Anterior cingulate cortex (tissue), 58 donors: ENCODE data around the gene NCR2.

ENCODE experiments used
- DNase-seq, 58 donors: peaks; one replicate each; lab custom pipeline; 2025; lab: John Stamatoyannopoulos, UW

Gene NCR2

GRCh38 chr6:41327177-41327576 lies 8.2 kb upstream of the NCR2 start:
- no peak for DNase-seq

- no peak for DNase-seq
Observed at GRCh38 chr6:41331401-41332150, 3.8 kb upstream of the NCR2 start.

- DNase-seq = no peak
Observed at GRCh38 chr6:41332241-41332640, 3.2 kb upstream of the NCR2 start.

DNA sequence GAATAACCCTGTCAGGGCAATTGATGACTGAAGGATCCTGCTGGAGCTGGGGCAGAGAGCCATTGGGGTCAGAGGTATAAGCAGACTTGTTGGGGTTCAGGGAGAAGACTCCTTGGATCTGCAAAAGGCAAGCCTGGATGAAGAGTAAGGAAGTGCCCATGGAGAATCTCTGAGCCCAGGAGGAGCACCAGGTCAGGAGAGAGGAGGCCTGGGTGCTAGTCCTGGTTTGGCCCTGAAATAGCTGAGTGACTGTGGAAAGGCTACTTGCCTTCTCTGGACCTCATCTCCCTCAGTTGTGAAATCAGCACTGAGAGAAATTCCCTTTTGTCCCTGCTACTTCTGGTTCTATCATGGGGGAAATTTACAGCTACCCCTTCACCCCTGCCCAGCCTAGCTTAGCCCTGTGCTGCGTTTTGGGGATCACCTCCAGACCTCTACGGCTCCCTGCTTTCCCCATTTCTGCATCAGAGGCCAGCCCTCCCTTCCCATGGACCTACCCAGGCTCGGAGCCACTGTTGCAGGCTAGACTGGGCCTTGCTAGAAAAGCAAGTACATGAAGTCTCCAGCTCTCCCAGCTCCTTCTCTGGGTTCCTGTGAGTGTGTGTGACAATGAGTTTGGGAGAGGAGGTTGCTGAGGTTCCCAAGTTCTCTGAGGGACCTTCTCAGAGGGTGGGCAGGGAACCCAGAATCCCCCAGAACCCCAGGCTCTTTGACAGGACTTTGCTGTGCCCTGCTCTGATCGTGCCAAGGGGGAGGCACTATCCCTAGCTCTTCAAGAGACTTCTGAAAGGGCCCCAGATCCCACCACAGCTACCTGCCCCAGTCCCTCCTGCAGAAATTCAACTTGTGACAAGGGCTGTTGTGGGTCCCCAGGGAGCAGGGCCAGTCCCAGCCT lies 2.3 kb upstream of the NCR2 start:
- DNase-seq = no peak

- DNase-seq = no peak
Observed at GRCh38 chr6:41334482-41335040, 847 bp upstream of the NCR2 start.

GRCh38 chr6:41335943-41336342 lies 535 bp downstream of the NCR2 start:
- DNase-seq = no peak

DNA sequence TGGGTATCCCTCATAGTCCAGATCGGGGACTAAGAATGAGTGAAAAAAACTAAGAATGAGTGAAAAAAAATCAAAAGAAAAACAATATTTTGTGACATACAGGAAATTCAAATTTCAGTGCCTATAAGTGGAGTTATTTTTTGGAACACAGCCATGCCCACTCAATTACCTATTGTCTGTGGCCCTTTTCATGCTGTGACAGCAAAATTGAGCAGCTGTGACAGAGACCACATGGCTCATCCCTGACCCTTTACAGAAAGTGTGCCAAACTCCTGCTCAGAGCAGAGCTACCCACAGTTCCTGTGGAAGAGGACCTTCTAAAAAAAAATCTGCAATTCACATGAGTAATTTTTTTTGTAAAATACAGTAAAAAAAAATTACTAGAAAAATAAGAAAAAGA lies 1.4 kb downstream of the NCR2 start:
- no peak for DNase-seq

DNA sequence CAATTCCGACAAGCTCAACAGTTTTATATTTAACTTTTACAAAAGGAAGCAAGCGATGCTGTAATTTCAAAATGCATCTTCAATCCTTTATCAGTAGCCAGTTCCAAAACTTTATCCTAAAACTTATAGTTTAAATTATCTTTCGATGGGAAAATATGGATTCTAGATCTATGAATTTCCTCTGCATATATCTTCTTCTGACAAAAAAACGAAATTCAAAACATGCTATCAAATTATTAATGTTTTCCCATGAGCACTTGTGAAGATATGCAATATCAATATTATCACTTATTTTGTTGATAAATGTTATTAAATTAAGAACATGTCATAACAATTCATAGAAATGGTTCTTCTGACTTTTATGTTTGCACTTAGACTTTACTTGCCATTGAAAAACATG lies 2.3 kb downstream of the NCR2 start:
- no peak for DNase-seq

GRCh38 chr6:41338659-41339058 lies 3.3 kb downstream of the NCR2 start:
- no peak for DNase-seq

- no peak for DNase-seq
Observed at GRCh38 chr6:41341580-41341979, 6.2 kb downstream of the NCR2 start.

GRCh38 chr6:41342241-41342640 lies 6.8 kb downstream of the NCR2 start:
- DNase-seq = no peak

DNA sequence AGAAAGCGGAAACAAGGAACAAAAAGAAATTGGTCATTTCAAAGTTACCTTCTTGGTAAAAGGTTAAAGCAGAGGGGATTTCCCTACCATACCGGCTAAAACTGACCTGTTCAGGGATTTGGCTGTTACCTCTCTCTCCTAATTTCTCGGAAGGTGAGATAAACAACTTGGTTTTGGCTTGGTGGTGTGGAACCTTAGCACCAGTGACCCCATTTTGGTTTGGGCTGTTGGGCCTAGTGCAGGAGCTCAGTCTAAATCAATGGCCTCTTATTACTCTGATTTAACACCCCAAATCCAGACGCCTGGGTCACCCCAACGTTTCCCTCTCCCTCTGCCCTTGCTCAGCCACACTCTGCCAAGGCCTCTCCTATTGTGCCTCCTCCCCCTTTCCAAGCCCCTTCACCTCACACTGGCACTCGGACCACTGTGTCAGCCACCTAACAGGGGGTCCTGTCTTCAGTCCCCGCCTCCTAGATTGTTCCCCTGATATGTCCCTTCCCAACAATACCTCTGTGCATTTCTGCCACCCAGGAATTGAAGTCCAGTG lies 8.3 kb downstream of the NCR2 start:
- DNase-seq = no peak

- no peak for DNase-seq
Observed at GRCh38 chr6:41344876-41345275, 9.5 kb downstream of the NCR2 start.

- DNase-seq = no peak
Observed at GRCh38 chr6:41345901-41346300, 10.5 kb downstream of the NCR2 start.

GRCh38 chr6:41346441-41346840 lies 11.0 kb downstream of the NCR2 start:
- no peak for DNase-seq

DNA sequence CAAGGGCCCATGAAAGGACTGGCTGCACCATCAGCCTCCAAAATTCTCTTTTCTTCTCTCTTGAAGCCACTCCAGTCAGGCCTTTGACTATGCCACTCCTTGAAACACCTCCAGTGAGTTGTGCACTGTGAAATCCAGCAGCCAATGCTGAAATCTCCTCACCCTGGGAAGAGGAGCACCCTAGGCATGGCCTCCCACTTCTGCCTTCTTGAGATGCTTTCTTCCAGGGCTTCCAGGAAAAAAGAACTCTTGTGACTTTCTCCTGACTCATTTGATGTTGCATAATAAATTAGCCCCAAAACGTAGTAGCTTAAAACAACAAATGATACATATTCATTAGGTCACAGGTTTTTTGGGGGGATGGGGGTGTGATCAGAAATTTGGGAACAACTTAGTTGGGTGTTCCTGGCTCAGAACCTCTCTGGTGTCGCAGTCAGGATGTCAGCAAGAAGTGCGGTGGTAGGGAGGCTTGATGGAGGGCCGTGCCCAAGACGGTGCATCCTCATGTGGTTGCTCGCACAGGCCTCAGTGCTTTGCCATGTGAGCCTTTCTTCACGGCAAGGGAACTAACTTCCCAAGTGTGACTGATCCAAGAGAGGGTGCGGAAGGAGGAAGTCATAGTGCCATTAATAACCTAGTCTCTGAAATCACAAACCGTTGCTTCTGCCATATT lies 12.1 kb downstream of the NCR2 start:
- DNase-seq = no peak

GRCh38 chr6:41348934-41349333 lies 13.5 kb downstream of the NCR2 start:
- no peak for DNase-seq

DNA sequence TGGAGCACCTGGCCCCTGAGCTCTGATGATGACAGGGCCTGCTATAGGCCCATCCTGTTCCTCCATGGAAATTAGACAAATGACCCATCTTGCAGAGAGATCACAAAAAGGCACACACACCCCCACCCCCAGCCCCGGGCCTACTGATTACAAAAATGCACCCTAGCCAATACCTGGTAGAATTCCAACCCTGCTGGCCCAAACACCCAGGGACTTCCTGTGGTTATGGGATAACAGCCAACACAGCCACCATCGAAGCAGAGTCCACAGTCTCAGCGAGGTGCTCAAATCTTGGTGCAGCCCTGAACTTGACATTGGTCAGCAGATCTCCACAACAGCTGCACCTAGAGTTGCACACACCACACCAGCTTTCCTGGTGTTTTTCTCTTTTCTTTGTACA lies 17.0 kb downstream of the NCR2 start:
- DNase-seq = no peak

- no peak for DNase-seq
Observed at GRCh38 chr6:41352907-41353306, 17.5 kb downstream of the NCR2 start.

GRCh38 chr6:41353333-41353732 lies 17.9 kb downstream of the NCR2 start:
- DNase-seq = no peak

DNA sequence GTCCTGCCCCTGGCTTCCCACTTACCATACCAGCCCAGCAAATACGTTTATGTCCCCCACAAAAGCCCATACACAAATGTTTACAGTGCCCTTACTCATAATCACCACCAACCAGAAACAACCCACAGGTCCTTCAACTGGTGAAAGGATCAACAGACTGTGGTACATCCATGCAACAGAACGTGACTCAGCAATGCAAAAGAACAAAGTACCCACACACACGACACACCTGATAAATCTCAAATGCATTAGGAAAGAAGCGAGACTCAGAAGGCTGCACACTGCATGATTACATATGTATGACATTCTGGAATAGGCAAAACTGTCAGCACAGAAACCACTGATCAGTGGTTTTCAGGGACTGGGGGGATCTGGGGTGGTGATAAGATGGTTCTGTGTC lies 20.5 kb downstream of the NCR2 start:
- no peak for DNase-seq
